KMS-11 (cell line): Measurements from ENCODE around the gene STT3B.

Source experiments
- H2AFZ ChIP-seq: fragments of 200-600 bp; sonication (generic); 2 replicates; pipeline ENCODE4 v1.6.1; 2016; ENCODE audit warnings: antibody characterized with exemption, mixed run types, low read depth
- H3K27ac ChIP-seq: fragments of 200-600 bp; sonication (generic); 2 replicates; pipeline ENCODE4 v1.6.1; 2016; ENCODE audit warnings: mild to moderate bottlenecking, mixed run types
- H3K27me3 ChIP-seq: fragments of 200-600 bp; sonication (generic); 2 replicates; pipeline ENCODE4 v1.6.1; 2017; ENCODE audit warnings: mild to moderate bottlenecking, low read depth, mixed run types, moderate library complexity; ENCODE audit not compliant: insufficient read depth
- H3K36me3 ChIP-seq: fragments of 200-600 bp; sonication (generic); 2 replicates; pipeline ENCODE4 v1.6.1; 2017; ENCODE audit warnings: mild to moderate bottlenecking, mixed run types; ENCODE audit not compliant: insufficient read depth
- H3K4me1 ChIP-seq: fragments of 200-600 bp; sonication (generic); 2 replicates; pipeline ENCODE4 v1.6.1; 2016; ENCODE audit warnings: mild to moderate bottlenecking, low read depth, mixed run types; ENCODE audit not compliant: poor library complexity, severe bottlenecking
- H3K4me2 ChIP-seq: fragments of 200-600 bp; sonication (generic); 2 replicates; pipeline ENCODE4 v1.7.0; 2016; ENCODE audit warnings: mild to moderate bottlenecking, mixed run types
- H3K4me3 ChIP-seq: fragments of 200-600 bp; sonication (generic); IDR thresholded peaks from 2 replicates; pipeline ENCODE4 v1.6.1; 2017; ENCODE audit warnings: low read depth, low read length, mixed read lengths; ENCODE audit not compliant: insufficient read depth
- H3K79me2 ChIP-seq: fragments of 200-600 bp; sonication (generic); 2 replicates; pipeline ENCODE4 v1.6.1; 2016; ENCODE audit warnings: low read depth, mixed run types; ENCODE audit not compliant: insufficient read depth
- H3K9ac ChIP-seq: fragments of 200-600 bp; sonication (generic); 2 replicates; pipeline ENCODE4 v1.6.1; 2016; ENCODE audit warnings: mild to moderate bottlenecking, mixed run types
- H4K20me1 ChIP-seq: fragments of 200-600 bp; sonication (generic); 2 replicates; pipeline ENCODE4 v1.6.1; 2016; ENCODE audit warnings: mild to moderate bottlenecking, mixed run types; ENCODE audit not compliant: insufficient read depth
- CTCF ChIP-seq: fragments of 200-600 bp; sonication (generic); conservative IDR thresholded peaks from 2 replicates; pipeline ENCODE4 v1.6.1; 2017; ENCODE audit warnings: low read depth, mild to moderate bottlenecking, antibody characterized with exemption, low read length, moderate library complexity, mixed read lengths

STT3B gene

DNA sequence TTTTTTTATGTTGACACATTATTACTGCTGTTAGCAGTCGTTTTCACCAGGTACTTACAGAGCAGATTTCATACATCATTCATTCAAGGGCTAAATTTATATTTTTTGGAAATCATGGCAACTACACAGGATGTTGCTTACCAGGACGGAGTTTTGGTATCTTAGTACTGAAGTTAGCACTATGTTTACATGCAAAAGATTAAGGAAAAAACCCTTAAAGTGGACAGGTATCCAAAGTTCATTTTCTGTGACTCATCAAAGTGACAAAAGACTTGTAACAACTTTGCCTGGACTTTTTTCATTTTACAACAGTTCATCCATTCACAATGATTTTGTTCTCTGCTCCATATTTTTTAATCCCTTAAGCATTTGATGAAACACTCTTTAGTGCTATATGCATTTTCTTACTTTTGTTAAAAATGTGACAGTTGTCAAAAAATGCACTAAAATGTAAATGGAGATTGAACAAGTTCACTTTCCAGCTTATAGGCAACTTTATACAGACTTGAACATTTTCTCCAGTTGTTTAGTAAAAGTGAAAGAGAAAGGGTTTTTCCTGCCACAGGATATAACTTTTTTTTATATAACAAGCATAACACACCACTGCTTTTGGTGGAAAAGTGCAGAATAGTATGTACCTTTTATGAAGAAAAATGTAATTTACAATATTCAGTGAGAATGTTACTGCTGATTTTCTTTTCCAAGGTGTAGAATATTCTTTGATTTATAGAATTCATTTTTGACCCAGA lies 104.1 kb downstream of the STT3B start:
- no peaks in the 10 kb centered on the region for H3K79me2 ChIP-seq

GRCh38 chr3:31639828-31640227 lies 107.1 kb downstream of the STT3B start:
- H3K36me3 ChIP-seq: no peaks in the 10 kb centered on the region
- H3K27ac ChIP-seq: no peak overlapping the region
- no peak overlapping the region for H3K4me2 ChIP-seq
- no peak for TF ChIP-seq CTCF
- H3K4me3 ChIP-seq: no peak overlapping the region
- no peaks in the 10 kb centered on the region for H4K20me1 ChIP-seq
- H3K79me2 ChIP-seq: no peaks in the 10 kb centered on the region
- no peak overlapping the region for H3K9ac ChIP-seq
- H3K4me1 ChIP-seq: no peaks in the 10 kb centered on the region
- H3K27me3 ChIP-seq: no peaks in the 10 kb centered on the region
- H2AFZ ChIP-seq: no peak overlapping the region

More for the DNA sequence above, 104.1 kb downstream of the STT3B start:
- no peak overlapping the region for H3K4me2 ChIP-seq
- H3K9ac ChIP-seq: no peak overlapping the region
- no peaks in the 10 kb centered on the region for H3K36me3 ChIP-seq
- H3K4me3 ChIP-seq: no peak overlapping the region
- no peak overlapping the region for H2AFZ ChIP-seq
- TF ChIP-seq CTCF: no peak
- no peaks in the 10 kb centered on the region for H3K4me1 ChIP-seq
- no peak overlapping the region for H3K27ac ChIP-seq
- no peaks in the 10 kb centered on the region for H4K20me1 ChIP-seq
- H3K27me3 ChIP-seq: no peaks in the 10 kb centered on the region

DNA sequence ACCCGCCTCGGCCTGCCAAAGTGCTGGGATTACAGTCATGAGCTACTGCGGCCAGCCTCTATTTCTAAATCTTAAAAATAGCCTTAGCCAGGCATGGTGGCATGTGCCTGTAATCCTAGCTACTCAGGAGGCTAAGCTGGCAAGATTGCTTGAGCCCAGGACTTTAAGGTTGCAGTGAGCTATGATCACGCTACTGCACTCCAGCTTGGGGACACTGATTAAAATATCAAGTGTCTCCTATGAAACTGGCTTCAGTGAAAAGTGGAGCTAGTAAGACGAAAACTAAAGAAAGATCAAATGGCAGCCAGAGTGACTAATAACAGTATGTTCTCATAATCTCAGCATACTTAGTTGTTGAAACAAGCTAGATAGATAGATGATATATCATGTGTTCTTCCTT lies 112.5 kb downstream of the STT3B start:
- no peak for TF ChIP-seq CTCF
- Histone ChIP-seq H3K4me2 (no peak overlapping the region), H3K36me3 (no peaks in the 10 kb centered on the region), H2AFZ (no peak overlapping the region), H4K20me1 (no peaks in the 10 kb centered on the region), H3K4me1 (no peaks in the 10 kb centered on the region), H3K27me3 (no peaks in the 10 kb centered on the region), H3K4me3 (no peak overlapping the region), H3K27ac (no peak overlapping the region), H3K79me2 (no peaks in the 10 kb centered on the region), H3K9ac (no peak overlapping the region)

DNA sequence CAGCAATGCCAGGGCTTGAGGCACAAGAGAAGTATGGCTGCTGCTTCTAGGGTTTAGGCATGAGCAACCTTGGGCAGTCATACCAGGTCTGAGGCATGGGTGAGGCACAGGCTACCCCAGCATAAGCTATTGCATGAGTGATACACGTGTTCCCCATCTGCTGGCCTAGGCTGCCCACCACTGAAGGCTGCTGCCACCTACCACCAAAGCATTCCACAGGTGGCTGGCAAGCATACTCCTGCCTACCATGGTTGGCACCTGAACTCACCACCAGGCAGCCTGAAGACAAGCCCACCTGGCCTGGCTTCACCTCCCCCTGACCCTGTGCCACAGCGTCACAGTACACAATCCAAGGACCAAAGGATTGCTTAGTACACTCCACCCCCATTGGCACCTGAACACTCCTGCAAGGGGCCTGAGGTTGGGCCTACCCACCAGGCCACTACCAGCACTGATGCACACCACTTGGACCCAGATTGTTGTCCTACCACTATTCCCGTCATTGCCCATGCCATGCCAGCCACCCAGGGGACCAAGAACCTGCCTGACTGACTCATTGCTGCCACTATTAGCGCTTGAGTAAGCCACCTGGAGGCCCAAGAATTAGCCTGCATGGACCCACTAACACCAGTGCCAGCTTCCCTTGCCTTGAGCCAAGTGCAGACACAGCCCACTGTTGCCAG lies 115.7 kb downstream of the STT3B start:
- H3K4me2 ChIP-seq: no peak overlapping the region
- H3K4me3 ChIP-seq: no peak overlapping the region
- TF ChIP-seq CTCF: no peak
- no peaks in the 10 kb centered on the region for H4K20me1 ChIP-seq
- no peaks in the 10 kb centered on the region for H3K79me2 ChIP-seq
- no peaks in the 10 kb centered on the region for H3K36me3 ChIP-seq
- H3K27me3 ChIP-seq: no peaks in the 10 kb centered on the region
- no peak overlapping the region for H2AFZ ChIP-seq
- no peaks in the 10 kb centered on the region for H3K4me1 ChIP-seq
- H3K9ac ChIP-seq: no peak overlapping the region
- no peak overlapping the region for H3K27ac ChIP-seq
